ENCODE measurements around the gene GPR17.

DNA sequence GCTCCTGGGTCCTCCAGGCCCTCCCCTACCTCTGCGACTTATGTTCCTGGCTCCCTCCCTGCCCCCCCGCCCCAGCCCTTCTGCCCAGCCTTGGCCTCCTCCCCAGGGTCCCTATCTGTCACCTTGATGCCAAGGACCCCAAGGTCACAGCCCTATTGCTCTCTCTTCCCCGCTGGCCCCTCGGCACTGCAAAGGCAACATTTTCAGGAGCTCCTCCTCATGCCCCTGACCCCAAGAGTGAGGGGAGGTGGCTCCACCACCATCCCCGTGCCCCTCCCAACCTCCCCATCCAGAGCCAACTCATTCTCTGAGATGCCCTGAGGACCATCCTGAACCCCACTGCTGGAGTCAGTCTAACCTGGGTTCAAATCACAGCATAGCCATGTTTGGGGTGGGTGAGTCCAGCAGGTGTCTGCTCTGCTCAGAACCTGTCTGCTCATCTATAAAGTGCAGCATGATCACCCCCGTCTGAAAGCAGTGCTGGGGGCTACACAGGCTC, 17.7 kb downstream of the GPR17 start:
- TF ChIP-seq, protein P1, sequence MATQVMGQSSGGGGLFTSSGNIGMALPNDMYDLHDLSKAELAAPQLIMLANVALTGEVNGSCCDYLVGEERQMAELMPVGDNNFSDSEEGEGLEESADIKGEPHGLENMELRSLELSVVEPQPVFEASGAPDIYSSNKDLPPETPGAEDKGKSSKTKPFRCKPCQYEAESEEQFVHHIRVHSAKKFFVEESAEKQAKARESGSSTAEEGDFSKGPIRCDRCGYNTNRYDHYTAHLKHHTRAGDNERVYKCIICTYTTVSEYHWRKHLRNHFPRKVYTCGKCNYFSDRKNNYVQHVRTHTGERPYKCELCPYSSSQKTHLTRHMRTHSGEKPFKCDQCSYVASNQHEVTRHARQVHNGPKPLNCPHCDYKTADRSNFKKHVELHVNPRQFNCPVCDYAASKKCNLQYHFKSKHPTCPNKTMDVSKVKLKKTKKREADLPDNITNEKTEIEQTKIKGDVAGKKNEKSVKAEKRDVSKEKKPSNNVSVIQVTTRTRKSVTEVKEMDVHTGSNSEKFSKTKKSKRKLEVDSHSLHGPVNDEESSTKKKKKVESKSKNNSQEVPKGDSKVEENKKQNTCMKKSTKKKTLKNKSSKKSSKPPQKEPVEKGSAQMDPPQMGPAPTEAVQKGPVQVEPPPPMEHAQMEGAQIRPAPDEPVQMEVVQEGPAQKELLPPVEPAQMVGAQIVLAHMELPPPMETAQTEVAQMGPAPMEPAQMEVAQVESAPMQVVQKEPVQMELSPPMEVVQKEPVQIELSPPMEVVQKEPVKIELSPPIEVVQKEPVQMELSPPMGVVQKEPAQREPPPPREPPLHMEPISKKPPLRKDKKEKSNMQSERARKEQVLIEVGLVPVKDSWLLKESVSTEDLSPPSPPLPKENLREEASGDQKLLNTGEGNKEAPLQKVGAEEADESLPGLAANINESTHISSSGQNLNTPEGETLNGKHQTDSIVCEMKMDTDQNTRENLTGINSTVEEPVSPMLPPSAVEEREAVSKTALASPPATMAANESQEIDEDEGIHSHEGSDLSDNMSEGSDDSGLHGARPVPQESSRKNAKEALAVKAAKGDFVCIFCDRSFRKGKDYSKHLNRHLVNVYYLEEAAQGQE (IDR thresholded peaks at IDR 0.05; ENCODE audit: borderline replicate concordance), result no peak
- TF ChIP-seq, protein P1 (CRISPR knock-in tag; IDR thresholded peaks at IDR 0.05; ENCODE audit: low read depth), result no peak
- no peak for TF ChIP-seq ZNF143 (CRISPR knock-in tag; IDR thresholded peaks at IDR 0.05)
- no peak for TF ChIP-seq POLR2AphosphoS5 (IDR thresholded peaks at IDR 0.05; ENCODE audit: control insufficient read depth, insufficient read depth, low read depth, low read length)
- TF ChIP-seq TGIF2 (CRISPR knock-in tag; IDR thresholded peaks at IDR 0.05), result no peak
- TF ChIP-seq NFYB (IDR thresholded peaks at IDR 0.05; ENCODE audit: extremely low read depth, insufficient read length), result no peak

Data from K562 (cell line).